Ishikawa (cell line): ENCODE measurements around the gene GMDS.

ENCODE experiments used
- FOXM1 ChIP-seq: IDR thresholded peaks from 2 replicates; pipeline ENCODE4 v1.6.1; 2012; ENCODE audit warnings: low read depth, borderline replicate concordance
- MAX ChIP-seq: IDR thresholded peaks from 2 replicates; pipeline ENCODE4 v1.6.1; 2012

GRCh38 chr6:1703091-1703855 is 542.1 kb downstream of the GMDS start:
- TF ChIP-seq FOXM1, result no peak
- TF ChIP-seq MAX, result no peak
